Stimulated activated naive CD8-positive, alpha-beta T cell treated with anti-CD3 and anti-CD28 coated beads, Interleukin-15, amount 100 ng/mL, for 72 hours (primary cell): ENCODE data around the gene SPATA21.
A peak's percentile ranks its signal among the peaks of the same experiment; 100 is the strongest.
"Not testable (repeated sequence)": the region's sequence is repeated elsewhere in the genome, so short reads cannot be mapped to it uniquely, and the experiment has no call there.

Experiments used
- ATAC-seq: fragments of 150-1000 bp; cut with Tn5 transposase; 2 replicates; pipeline ENCODE4 v1.10.0; 2021; ENCODE audit warnings: mild to moderate bottlenecking, moderate library complexity
- DNase-seq, 2 donors: peaks; one replicate each; pipeline ENCODE4 v3.0.0; 2021 to 2022
- H3K27ac Mint-ChIP-seq, 2 donors: one replicate each; pipeline ENCODE4 v1.8.0; 2022; ENCODE audit warnings: mild to moderate bottlenecking in 2 of 2, mixed read lengths in 2 of 2, moderate library complexity in 2 of 2
- H3K27me3 Mint-ChIP-seq: one replicate; pipeline ENCODE4 v1.8.0; 2022; ENCODE audit warnings: mixed read lengths
- H3K4me1 Mint-ChIP-seq: one replicate; pipeline ENCODE4 v1.8.0; 2022; ENCODE audit warnings: mild to moderate bottlenecking, mixed read lengths
- H3K4me3 Mint-ChIP-seq, 2 donors: one replicate each; pipeline ENCODE4 v1.8.0; 2022; ENCODE audit warnings: mild to moderate bottlenecking in 2 of 2, mixed read lengths in 2 of 2, moderate library complexity in 1 of 2
- H3K9me3 Mint-ChIP-seq, 2 donors: one replicate each; pipeline ENCODE4 v1.8.0; 2022; ENCODE audit warnings: mixed read lengths in 2 of 2

The SPATA21 gene

GRCh38 chr1:16461681-16462080, 24.5 kb upstream of the SPATA21 start:
- DNase-seq: no peak
- H3K4me1 Mint-ChIP-seq: no peaks in the 10 kb centered on the region
- no peak for ATAC-seq
- no peaks in the 10 kb centered on the region for H3K9me3 Mint-ChIP-seq
- peak overlapping the region in 1 of 2 donors; percentile 34 for H3K27ac Mint-ChIP-seq
- H3K27me3 Mint-ChIP-seq: no peaks in the 10 kb centered on the region
- H3K4me3 Mint-ChIP-seq: no peak overlapping the region

- DNase-seq (no peak), ATAC-seq (no peak)
- no peaks in the 10 kb centered on the region for H3K9me3 Mint-ChIP-seq
- H3K27me3 Mint-ChIP-seq: no peaks in the 10 kb centered on the region
- H3K27ac Mint-ChIP-seq: peak overlapping the region in 1 of 2 donors; percentile 46
- H3K4me1 Mint-ChIP-seq: no peaks in the 10 kb centered on the region
- no peak overlapping the region for H3K4me3 Mint-ChIP-seq
Measured at GRCh38 chr1:16459352-16459925, 22.2 kb upstream of the SPATA21 start.

GRCh38 chr1:16458831-16459230, 21.6 kb upstream of the SPATA21 start:
- DNase-seq: no peak
- H3K27me3 Mint-ChIP-seq: no peaks in the 10 kb centered on the region
- H3K27ac Mint-ChIP-seq: peak overlapping the region; percentile 40 to 42
- no peaks in the 10 kb centered on the region for H3K9me3 Mint-ChIP-seq
- no peaks in the 10 kb centered on the region for H3K4me1 Mint-ChIP-seq
- ATAC-seq: no peak
- no peak overlapping the region for H3K4me3 Mint-ChIP-seq

- not testable (repeated sequence) for H3K4me3 Mint-ChIP-seq, H3K9me3 Mint-ChIP-seq, H3K27me3 Mint-ChIP-seq, H3K4me1 Mint-ChIP-seq, ATAC-seq, DNase-seq
- H3K27ac Mint-ChIP-seq: peak overlapping the region in 1 of 2 donors; percentile 76
Measured at GRCh38 chr1:16456151-16456550, 18.9 kb upstream of the SPATA21 start.

GRCh38 chr1:16454909-16455308, 17.7 kb upstream of the SPATA21 start:
- H3K27ac Mint-ChIP-seq, DNase-seq, H3K4me3 Mint-ChIP-seq, H3K27me3 Mint-ChIP-seq, ATAC-seq, H3K4me1 Mint-ChIP-seq, H3K9me3 Mint-ChIP-seq: not testable (repeated sequence)

- DNase-seq (no peak), ATAC-seq (no peak)
- H3K4me3 Mint-ChIP-seq: no peak overlapping the region
- H3K9me3 Mint-ChIP-seq: no peaks in the 10 kb centered on the region
- H3K27ac Mint-ChIP-seq: peak overlapping the region in 1 of 2 donors; percentile 59
- no peaks in the 10 kb centered on the region for H3K27me3 Mint-ChIP-seq
- H3K4me1 Mint-ChIP-seq: peaks cover 19% of the 10 kb centered on the region
Measured at GRCh38 chr1:16451841-16452528, 14.8 kb upstream of the SPATA21 start.

- ATAC-seq (no peak), DNase-seq (no peak)
- no peaks in the 10 kb centered on the region for H3K9me3 Mint-ChIP-seq
- no peaks in the 10 kb centered on the region for H3K27me3 Mint-ChIP-seq
- peaks cover 19% of the 10 kb centered on the region for H3K4me1 Mint-ChIP-seq
- peak overlapping the region in 1 of 2 donors; percentile 21 for H3K27ac Mint-ChIP-seq
- no peak overlapping the region for H3K4me3 Mint-ChIP-seq
Measured at GRCh38 chr1:16450863-16451481, 13.7 kb upstream of the SPATA21 start.

- Mint-ChIP-seq H3K4me3 (no peak overlapping the region), H3K4me1 (peaks cover 19% of the 10 kb centered on the region), H3K27ac (peak overlapping the region; percentile 72 to 88), H3K9me3 (no peaks in the 10 kb centered on the region), H3K27me3 (no peaks in the 10 kb centered on the region)
- ATAC-seq: no peak
- DNase-seq: no peak
Measured at GRCh38 chr1:16449666-16450065, 12.4 kb upstream of the SPATA21 start.

GRCh38 chr1:16449065-16449464, 11.8 kb upstream of the SPATA21 start:
- peak overlapping the region in 1 of 2 donors; percentile 21 for H3K27ac Mint-ChIP-seq
- H3K4me1 Mint-ChIP-seq: peaks cover 25% of the 10 kb centered on the region
- ATAC-seq: no peak
- no peaks in the 10 kb centered on the region for H3K27me3 Mint-ChIP-seq
- no peaks in the 10 kb centered on the region for H3K9me3 Mint-ChIP-seq
- no peak overlapping the region for H3K4me3 Mint-ChIP-seq
- DNase-seq: no peak

GRCh38 chr1:16447641-16448040, 10.4 kb upstream of the SPATA21 start:
- Mint-ChIP-seq H3K27ac (peak overlapping the region in 1 of 2 donors; percentile 34), H3K27me3 (no peaks in the 10 kb centered on the region), H3K4me3 (no peak overlapping the region), H3K9me3 (no peaks in the 10 kb centered on the region), H3K4me1 (peaks cover 38% of the 10 kb centered on the region)
- DNase-seq: no peak
- no peak for ATAC-seq

GRCh38 chr1:16446116-16446515, 8.9 kb upstream of the SPATA21 start:
- Mint-ChIP-seq H3K27ac (no peak overlapping the region), H3K9me3 (no peaks in the 10 kb centered on the region), H3K27me3 (no peaks in the 10 kb centered on the region), H3K4me1 (peaks cover 52% of the 10 kb centered on the region), H3K4me3 (no peak overlapping the region)
- DNase-seq (no peak), ATAC-seq (no peak)

- no peaks in the 10 kb centered on the region for H3K27me3 Mint-ChIP-seq
- no peak overlapping the region for H3K4me3 Mint-ChIP-seq
- H3K9me3 Mint-ChIP-seq: no peaks in the 10 kb centered on the region
- DNase-seq (no peak), ATAC-seq (no peak)
- peaks cover 55% of the 10 kb centered on the region for H3K4me1 Mint-ChIP-seq
- peak overlapping the region in 1 of 2 donors; percentile 19 for H3K27ac Mint-ChIP-seq
Measured at GRCh38 chr1:16445052-16445451, 7.8 kb upstream of the SPATA21 start.

GRCh38 chr1:16443975-16444770, 6.9 kb upstream of the SPATA21 start:
- no peak for ATAC-seq

GRCh38 chr1:16442941-16443340, 5.7 kb upstream of the SPATA21 start:
- Mint-ChIP-seq H3K4me3 (peak overlapping the region; percentile 11 to 62), H3K4me1 (peaks cover 41% of the 10 kb centered on the region), H3K27ac (peak overlapping the region in 1 of 2 donors; percentile 74), H3K27me3 (no peaks in the 10 kb centered on the region), H3K9me3 (no peaks in the 10 kb centered on the region)
- no peak for DNase-seq
- ATAC-seq: no peak

More at GRCh38 chr1:16443975-16444770, 6.9 kb upstream of the SPATA21 start:
- peak overlapping the region; percentile 33 to 74 for H3K27ac Mint-ChIP-seq
- peaks cover 49% of the 10 kb centered on the region for H3K4me1 Mint-ChIP-seq
- no peak overlapping the region for H3K4me3 Mint-ChIP-seq
- H3K27me3 Mint-ChIP-seq: no peaks in the 10 kb centered on the region
- no peaks in the 10 kb centered on the region for H3K9me3 Mint-ChIP-seq
- DNase-seq: no peak

GRCh38 chr1:16442265-16442664, 5.0 kb upstream of the SPATA21 start:
- H3K27me3 Mint-ChIP-seq: no peaks in the 10 kb centered on the region
- DNase-seq: no peak
- H3K4me1 Mint-ChIP-seq: peaks cover 42% of the 10 kb centered on the region
- no peak for ATAC-seq
- H3K9me3 Mint-ChIP-seq: no peaks in the 10 kb centered on the region
- peak overlapping the region; percentile 85 to 96 for H3K4me3 Mint-ChIP-seq
- peak overlapping the region; percentile 76 to 85 for H3K27ac Mint-ChIP-seq
